GM10248 (cell line): ENCODE measurements around the gene GPR179.

Source experiments
- CTCF ChIA-PET: fragments of 300-600 bp; sonication (Branson Sonifier 250); formaldehyde crosslinking; extraction: SDS; loops from one replicate; lab custom pipeline; 2021; ENCODE audit warnings: antibody characterized with exemption; lab: Yijun Ruan, JAX
- POLR2A ChIA-PET: fragments of 350-650 bp; sonication (Branson Sonifier 250); formaldehyde crosslinking; extraction: SDS; loops from one replicate; lab custom pipeline; 2020; ENCODE audit warnings: antibody characterized with exemption; lab: Yijun Ruan, JAX
- DNase-seq: peaks from one replicate; pipeline ENCODE4 v3.0.0; 2012; ENCODE audit errors: extremely low spot score
- TF ChIP-seq, protein P1 (sequence below): IDR thresholded peaks from 2 replicates; pipeline ENCODE4 v1.5.1; 2012; ENCODE audit warnings: mild to moderate bottlenecking, low read depth; ENCODE audit errors: extremely low read depth, missing control alignments, control extremely low read depth

The GPR179 gene

DNA sequence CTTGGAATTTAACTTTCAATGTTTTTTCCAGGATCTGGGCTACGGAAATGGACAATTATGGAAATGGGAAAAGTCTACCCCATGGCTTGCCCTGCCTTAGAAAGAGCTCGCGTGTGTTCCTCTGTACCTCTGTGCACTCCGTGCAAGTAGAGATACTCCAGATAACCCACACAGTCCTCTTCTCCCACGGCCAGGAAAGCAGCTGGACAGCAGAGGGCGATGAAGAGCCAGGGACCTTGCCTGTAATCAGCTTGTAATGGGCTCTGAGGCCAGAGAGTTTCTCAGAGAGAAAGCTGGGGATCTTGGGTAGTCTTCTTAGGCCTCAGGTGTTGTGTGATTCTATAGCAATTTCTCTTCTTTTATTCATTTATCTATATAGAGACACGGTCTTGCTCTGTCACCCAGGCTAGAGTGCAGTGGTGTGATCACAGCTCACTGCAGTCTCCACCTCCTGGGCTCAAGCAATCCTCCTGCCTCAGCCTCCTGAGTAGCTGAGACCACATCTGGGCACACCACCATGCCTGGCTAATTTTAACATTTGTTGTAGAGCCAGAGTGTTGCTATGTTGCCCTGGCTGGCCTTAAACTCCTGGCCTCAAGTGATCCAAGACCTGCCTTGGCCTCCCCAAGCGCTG, 5.5 kb upstream of the GPR179 start:
- POLR2A ChIA-PET, result interaction anchor here (1.0 to 1.5 kb wide), 2 partner anchors 64 to 65 kb away, joined by 3 read pairs; no protein-coding TSS in a partner anchor
- peak; percentile 77 for DNase-seq

DNA sequence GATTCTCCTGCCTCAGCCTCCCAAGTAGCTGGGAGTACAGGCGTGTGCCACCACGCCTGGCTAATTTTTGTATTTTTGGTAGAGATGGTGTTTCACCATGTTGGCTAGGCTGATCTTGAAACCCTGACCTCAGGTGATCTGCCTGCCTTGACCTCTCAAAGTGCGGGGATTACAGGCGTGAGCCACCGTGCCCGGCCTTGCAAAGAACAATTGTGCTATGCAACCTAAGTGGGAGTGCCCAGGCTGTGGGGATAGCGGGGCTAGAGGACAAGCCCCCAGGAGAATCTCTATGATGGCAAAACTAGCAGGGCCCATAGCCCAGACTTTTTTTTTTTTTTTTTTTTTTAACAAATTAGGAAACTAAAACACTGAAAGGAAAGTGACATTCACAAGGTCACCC, 2.0 kb upstream of the GPR179 start:
- CTCF ChIA-PET, result interaction anchor here (14.6 kb wide), 1 partner anchor 69 kb away, joined by 282 read pairs; no protein-coding TSS in a partner anchor
- POLR2A ChIA-PET, result no interaction called here
- no peak for DNase-seq
- TF ChIP-seq, protein P1, sequence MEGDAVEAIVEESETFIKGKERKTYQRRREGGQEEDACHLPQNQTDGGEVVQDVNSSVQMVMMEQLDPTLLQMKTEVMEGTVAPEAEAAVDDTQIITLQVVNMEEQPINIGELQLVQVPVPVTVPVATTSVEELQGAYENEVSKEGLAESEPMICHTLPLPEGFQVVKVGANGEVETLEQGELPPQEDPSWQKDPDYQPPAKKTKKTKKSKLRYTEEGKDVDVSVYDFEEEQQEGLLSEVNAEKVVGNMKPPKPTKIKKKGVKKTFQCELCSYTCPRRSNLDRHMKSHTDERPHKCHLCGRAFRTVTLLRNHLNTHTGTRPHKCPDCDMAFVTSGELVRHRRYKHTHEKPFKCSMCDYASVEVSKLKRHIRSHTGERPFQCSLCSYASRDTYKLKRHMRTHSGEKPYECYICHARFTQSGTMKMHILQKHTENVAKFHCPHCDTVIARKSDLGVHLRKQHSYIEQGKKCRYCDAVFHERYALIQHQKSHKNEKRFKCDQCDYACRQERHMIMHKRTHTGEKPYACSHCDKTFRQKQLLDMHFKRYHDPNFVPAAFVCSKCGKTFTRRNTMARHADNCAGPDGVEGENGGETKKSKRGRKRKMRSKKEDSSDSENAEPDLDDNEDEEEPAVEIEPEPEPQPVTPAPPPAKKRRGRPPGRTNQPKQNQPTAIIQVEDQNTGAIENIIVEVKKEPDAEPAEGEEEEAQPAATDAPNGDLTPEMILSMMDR, result no peak

More for the DNA sequence above, 5.5 kb upstream of the GPR179 start:
- CTCF ChIA-PET, result interaction anchor here (0.6 to 14.6 kb wide), 41 partner anchors 9 to 494 kb away, joined by 3 to 282 read pairs (median 5); no protein-coding TSS in a partner anchor
- TF ChIP-seq, protein P1, result peak; percentile 97

DNA sequence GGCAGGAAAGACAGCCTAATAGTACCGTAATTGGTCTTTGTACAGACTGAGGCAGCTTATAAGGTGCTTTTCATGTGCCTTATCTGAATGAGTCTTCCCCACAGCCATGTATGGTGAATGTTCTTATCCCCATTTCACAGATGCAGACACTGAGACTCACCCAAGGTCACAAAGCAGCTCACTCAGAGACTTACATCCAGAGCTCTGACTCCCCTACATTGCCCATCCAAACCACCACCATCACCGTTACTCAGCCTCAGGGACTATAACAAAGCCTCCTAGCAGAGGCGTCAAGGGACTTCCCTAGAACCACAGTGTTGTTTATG, 627 bp upstream of the GPR179 start:
- TF ChIP-seq, protein P1, result no peak
- CTCF ChIA-PET, result interaction anchor here (1.2 to 14.6 kb wide), 3 partner anchors 11 to 70 kb away, joined by 3 to 282 read pairs (median 6); no protein-coding TSS in a partner anchor
- POLR2A ChIA-PET, result no interaction called here
- no peak for DNase-seq

DNA sequence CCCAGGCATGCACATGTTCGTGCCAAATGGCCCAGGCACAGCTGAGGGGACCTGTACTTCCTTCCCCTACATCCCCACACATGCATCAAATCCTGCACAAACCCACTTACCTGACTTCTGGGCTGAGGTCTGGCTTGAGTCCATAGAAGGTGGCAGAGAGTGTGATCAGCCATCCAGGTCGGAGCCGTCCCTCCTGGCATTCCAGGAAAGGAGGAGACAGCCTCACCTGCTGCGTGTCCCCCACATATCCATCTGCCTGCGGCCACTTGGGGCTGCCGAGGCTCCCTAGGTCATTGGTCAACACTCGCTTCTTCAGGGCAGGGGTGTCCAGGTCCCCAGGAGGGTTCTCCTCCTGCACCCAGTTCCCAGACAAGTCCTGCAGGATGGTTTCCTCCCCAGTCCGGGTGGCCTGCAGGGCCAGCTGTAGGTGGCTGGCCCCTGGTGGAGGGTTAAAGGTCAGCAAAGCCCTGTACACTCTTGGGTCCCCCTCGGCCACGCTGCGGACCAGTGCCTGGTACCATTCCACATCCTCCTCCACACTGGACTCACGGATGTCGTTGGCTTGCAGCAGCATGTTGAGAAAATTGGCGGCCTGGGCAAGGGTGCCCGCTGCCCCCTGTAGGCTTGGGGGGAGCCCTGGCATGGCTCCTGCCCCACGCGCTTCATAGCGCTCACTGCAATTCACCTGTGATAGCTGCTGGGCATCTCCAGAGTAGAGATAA, 709 bp downstream of the GPR179 start:
- ChIA-PET POLR2A (no interaction called here), CTCF (interaction anchor here (1.2 to 14.6 kb wide), 2 partner anchors 11 to 71 kb away, joined by 3 to 282 read pairs; no protein-coding TSS in a partner anchor)
- TF ChIP-seq, protein P1, result no peak
- no peak for DNase-seq

DNA sequence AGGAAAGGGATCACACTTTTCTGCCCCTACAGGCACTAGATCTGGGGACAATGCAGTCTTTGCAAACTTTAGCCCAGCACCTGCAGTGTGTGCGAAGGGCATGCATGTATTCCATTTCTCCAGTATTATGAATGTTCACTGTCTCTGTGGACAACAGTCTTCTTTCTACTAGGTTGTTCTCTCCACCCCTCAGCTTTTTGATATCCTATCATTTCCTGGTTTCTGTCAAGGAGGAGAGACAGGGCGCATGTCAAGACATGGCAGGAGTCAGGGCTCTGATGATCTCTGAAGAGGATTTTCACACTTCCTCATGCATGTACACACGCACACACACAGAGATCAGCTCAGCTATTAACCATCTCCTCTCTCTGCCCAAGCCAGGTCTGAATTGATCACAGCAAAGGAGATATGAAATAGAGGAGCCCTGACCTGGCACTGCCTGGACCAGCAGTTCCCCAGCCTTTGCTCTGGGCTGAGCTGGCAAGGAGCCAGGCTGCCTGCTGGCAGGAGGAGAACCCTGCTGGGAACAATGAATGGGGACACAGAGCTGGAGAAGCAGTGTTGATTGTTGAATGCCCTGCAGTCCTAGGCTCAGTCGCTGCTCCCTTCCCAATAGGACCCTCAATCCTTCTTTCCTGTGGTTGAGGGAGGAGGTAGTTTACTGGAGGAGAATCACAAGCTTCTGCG, 2.6 kb downstream of the GPR179 start:
- POLR2A ChIA-PET, result no interaction called here

More for the DNA sequence above, 2.6 kb downstream of the GPR179 start:
- CTCF ChIA-PET, result interaction anchor here (0.6 to 1.8 kb wide), 8 partner anchors 9 to 1209 kb away, joined by 3 to 9 read pairs (median 3); no protein-coding TSS in a partner anchor
- TF ChIP-seq, protein P1, result no peak
- no peak for DNase-seq
